D341Med (cell line): ENCODE data around the gene TST.
A peak's percentile ranks its signal among the peaks of the same experiment; 100 is the strongest.

Source experiments
- DNase-seq: peaks from one replicate; pipeline ENCODE4 v3.0.0; 2012; ENCODE audit warnings: low spot score

Gene TST

DNA sequence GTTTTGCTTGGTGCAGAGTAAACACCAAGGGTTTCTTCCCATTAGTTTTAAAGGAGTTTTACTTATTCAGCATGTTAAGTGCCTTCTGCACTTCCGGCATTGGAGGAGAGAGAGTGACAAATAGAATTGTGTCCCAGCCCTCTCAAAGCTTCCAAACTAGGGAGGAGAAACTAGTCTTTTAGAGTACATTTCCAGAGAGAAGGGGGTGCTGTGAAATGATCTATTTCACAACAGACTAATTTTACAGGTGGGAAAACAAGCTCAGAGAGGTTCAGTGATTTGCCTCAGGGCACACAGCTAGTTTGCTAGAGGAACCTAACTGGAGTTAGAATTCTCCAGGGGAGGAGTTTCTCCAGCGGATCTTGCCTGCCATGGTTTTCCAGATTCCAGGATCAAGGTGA is 12.9 kb upstream of the TST start:
- DNase-seq = no peak

DNA sequence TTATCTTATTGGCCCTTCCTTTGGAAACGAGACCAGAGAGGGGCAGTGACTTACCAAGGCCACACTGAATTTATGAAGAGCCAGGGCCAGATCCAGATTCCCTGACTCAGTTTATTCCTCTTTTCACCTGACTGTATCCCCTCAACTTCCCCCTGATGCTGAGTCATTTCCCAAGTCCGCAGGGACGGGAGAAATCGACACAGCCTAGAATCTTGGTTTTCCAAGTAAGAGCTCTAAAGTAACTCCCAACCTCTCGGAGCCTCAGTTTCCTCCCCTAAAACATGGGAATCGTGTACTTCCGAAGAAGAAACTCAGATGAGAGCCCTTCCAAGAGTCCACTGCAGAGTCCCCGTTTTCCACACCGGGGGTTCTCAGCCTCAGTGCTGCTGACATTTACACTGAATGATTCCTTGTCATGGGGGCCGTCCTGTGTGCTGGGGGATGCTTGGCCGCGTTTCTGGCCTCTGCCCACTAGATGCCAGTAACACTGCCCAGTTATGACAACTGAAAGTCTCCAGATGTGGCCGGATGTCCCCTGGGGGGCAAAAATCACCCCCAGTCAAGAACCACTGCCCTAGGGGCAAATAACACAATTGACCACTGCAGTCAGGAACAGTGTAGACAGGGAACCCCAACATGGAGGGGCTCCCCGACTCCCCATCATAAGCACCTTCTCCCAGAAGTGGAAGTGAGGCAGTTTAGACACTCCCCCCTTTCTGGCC is 11.5 kb upstream of the TST start:
- no peak for DNase-seq

GRCh38 chr22:37028692-37029674 is 9.7 kb upstream of the TST start:
- DNase-seq = no peak

- DNase-seq = no peak
Measured at GRCh38 chr22:37027556-37027955, 8.3 kb upstream of the TST start.

DNA sequence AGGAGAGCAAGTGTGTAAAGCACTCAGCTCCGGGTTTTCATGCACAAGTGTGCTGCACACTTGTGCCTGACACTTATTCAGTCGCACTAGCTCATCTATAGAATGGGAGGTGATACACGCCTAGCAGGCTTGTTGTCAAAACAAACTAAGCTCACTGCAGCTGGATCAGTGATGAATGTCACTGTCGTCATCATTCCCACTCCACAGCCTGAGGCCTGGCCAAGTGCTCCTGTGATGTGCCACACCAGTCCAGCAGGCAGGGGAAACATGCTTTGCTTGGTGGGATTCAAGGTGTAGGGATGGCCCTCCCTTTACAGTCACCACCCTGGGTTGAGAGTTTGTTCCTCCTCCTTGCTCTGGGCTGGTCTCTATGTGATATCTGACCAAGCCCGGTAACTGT is 7.1 kb upstream of the TST start:
- no peak for DNase-seq

DNA sequence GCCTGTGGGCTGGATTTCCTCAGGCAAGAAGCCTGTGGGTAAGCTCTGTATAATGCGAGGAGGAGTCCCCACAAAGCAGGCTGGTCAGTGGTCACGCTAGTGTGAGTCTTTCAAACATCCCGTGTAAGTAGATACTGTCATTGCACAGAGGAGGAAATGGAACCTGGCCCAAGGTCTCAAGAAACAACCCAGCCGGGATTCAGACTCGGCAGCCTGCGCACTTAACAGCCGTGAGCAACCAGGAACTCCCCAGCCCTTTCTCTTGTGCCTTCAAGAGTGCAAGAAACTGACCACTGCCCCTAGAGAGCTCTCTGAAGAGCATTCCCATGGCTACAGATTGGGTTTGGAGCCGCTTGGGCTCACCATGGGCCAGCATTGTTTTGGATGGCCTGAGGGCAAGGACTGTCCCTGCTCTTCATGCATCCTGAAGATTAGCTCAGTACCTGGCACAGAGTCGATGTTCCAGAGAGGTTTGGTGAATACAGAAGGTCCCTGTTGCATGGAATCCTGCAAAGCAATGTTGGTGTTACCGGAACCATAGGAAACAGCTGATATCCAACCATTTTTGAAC is 6.3 kb upstream of the TST start:
- DNase-seq = no peak

DNA sequence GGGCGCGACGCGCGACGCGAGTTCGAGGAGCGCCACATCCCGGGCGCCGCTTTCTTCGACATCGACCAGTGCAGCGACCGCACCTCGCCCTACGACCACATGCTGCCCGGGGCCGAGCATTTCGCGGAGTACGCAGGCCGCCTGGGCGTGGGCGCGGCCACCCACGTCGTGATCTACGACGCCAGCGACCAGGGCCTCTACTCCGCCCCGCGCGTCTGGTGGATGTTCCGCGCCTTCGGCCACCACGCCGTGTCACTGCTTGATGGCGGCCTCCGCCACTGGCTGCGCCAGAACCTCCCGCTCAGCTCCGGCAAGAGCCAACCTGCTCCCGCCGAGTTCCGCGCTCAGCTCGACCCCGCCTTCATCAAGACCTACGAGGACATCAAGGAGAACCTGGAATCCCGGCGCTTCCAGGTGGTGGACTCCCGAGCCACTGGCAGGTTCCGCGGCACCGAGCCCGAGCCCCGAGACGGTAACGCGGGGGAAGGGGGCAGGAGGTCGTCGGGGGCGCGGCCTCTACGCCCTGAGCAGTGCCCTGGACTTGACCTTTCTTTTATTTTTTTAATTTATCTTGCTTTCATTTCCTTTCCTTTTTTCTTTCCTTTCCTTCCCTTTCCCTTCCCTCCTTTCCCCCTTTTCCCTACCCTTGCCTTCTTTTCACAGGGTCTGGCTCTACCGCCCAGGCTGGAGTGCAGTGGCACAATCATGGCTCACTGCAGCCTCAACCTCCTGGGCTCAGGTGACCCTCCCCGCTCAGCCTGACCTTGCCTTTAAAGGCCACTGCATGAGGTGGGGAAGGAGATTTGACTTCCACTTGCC is 5.3 kb upstream of the TST start:
- no peak for DNase-seq

DNA sequence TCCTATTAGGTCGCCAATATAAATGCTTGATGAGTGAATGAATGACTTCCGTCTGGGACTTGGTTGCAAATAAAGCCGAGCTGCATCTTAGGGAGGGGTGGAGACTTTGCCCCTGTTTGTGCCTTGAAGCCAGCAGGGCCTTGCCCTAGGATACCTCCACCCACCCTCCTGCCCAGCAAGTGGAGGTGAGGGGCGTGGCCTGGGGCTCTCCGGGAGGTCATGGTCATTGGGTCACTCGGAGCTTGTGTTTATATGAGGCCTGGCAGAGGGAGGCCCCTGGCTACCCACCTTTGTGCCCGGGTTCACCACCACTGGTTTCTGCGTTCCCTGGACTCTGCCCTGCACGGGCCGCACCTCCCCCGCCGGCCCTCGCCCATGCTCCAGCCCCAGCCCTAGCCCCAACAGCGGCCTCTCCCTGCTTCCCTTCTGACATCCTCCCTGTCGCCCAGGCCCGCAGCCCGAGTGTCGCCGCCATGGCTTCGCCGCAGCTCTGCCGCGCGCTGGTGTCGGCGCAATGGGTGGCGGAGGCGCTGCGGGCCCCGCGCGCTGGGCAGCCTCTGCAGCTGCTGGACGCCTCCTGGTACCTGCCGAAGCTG is 4.6 kb upstream of the TST start:
- no peak for DNase-seq

GRCh38 chr22:37022483-37023337 is 3.5 kb upstream of the TST start:
- no peak for DNase-seq

- DNase-seq = peak; percentile 74
Measured at GRCh38 chr22:37021710-37022482, 2.6 kb upstream of the TST start.

DNA sequence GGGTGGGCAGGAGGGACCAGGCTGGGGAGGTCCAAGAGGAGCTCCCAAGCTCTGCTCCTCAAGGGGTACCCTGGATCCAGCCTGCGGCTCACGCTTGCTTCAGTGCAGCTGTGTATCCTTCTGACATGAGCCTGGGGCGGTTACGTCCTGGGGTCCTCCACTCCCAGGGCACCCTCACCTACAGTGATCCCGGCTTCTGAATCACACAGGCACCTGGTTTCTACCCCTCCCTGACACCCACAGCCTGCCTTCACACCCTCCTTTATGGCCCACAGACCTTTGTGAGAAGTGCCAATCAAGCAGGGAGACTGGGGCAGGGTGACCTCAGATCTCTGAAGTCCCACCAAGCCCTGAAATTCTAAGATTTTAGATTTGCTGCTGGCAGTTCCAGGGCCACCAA is 1.8 kb upstream of the TST start:
- DNase-seq = no peak

- no peak for DNase-seq
Measured at GRCh38 chr22:37020192-37020479, 889 bp upstream of the TST start.

GRCh38 chr22:37018815-37019308 is 385 bp downstream of the TST start:
- DNase-seq = peak; percentile 61

- no peak for DNase-seq
Measured at GRCh38 chr22:37018086-37018814, 997 bp downstream of the TST start.

GRCh38 chr22:37017356-37017755 is 1.9 kb downstream of the TST start:
- DNase-seq = no peak

GRCh38 chr22:37016134-37016910 is 2.9 kb downstream of the TST start:
- no peak for DNase-seq

DNA sequence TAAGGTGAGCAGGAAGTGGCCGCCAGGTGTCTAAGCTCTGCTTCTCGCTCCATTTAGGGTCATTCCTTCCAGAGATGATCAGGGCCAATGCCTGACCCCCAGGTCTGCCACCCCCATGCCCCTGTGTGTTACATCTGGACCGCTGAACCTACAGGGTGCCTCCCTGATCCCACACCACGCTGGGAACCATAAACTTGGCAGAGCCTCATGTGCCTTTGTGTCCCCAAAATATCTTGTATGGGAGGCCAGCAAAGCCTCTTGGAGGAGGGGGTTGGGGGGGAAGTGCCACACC is 3.7 kb downstream of the TST start:
- DNase-seq = no peak

- no peak for DNase-seq
Measured at GRCh38 chr22:37014835-37015586, 4.2 kb downstream of the TST start.
